Nasal cavity respiratory epithelium epithelial cell of viscerocranial mucosa (primary cell): ENCODE measurements around the gene PPP2R5A. TPM values are rescaled to one million over a fixed set of nuclear protein-coding genes. Genes with fewer than 3 reads are reported as not detected.

Experiments used
- total RNA-seq: library from RNA; depleted of rRNA; stranded (reverse); fragments of >200 nt; gene quantifications from 2 replicates; pipeline ENCODE4 v1.2.3, GENCODE V29; 2014

The PPP2R5A gene
- 32.6 and 37.6 TPM in 2 replicates for total RNA-seq

GRCh38 chr1:212284744-212285684 lies at the start of gene PPP2R5A:
PPP2R5A (plus strand) TSS chr1:212285410; CDS start chr1:212286111, 701 bp downstream.

Other genes with a start within 250 kb of the PPP2R5A start
- 22.2 and 26.0 TPM in 2 replicates for gene INTS7, start 249.9 kb upstream of the PPP2R5A start, total RNA-seq
- 0.14 and 0.34 TPM in 2 replicates for gene DTL, start 249.7 kb upstream of the PPP2R5A start, total RNA-seq
- gene PACC1, start 129.5 kb downstream of the PPP2R5A start, total RNA-seq = 15.3 and 22.6 TPM in 2 replicates
- 23.6 and 40.0 TPM in 2 replicates for gene NENF, start 147.5 kb downstream of the PPP2R5A start, total RNA-seq